Measurements from ENCODE around the gene HSP90B1.

Gene HSP90B1

GRCh38 chr12:103930034-103930786 lies at the start of gene HSP90B1:
Gene HSP90B1 (plus strand): TSS chr12:103930410. CDS start chr12:103930516, 106 bp downstream.
- peak; percentile 100 for DNase-seq

- DNase-seq, result no peak
Observed at GRCh38 chr12:103881261-103881660, 48.9 kb upstream of the HSP90B1 start.

DNA sequence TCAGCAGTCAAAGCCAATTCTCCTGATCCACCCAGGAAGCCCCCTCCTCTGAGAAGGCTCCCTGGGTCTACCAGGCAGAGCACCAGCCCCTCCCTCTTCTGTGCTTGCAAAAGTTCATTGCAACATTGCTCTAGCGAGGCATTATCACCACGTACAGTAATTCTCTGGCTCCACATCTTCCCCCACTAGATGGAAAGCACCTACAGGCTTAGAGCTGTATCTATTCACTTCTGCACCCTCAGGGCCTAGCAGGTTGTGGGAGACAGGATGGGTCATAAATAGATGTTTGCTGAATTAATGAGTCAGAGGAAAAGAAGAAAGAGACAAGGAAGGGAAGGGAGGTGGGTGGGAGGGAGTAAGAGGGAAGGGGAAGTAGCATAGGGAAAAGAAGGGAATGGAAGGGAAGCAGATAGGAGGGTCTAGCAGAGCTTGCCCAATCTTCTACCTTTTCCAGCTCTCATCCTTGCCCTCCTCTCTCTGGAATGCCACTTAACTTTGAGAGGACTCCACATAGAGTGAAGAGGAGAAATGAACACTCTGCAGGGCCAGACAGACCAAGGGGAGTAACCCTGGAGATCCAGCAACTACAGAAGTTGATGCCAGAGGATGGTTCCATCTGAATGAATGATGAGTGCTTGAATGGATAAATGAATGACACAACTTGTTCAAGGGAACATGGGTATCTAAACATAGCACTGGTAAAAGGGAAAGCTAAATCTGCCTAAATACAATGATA lies 47.2 kb upstream of the HSP90B1 start:
- DNase-seq, result no peak

DNA sequence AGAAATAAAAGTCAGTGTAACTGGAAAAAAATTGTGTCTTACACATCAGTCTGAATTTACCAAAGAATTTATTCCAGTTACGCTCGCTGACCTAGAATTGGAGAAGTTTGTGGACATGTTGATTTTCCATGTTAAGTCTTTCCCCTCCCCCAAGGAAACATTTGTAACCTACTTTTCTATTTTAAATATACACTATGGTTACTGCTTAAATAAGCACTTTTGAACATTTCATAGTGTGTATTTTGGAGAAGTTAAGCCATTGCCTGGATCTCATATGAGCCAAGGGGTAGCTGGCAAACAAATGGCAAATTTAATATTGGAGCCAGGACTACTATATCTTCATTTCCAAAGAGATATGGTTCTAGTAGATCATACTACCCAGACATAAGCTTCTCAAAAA lies 46.3 kb upstream of the HSP90B1 start:
- no peak for DNase-seq

DNA sequence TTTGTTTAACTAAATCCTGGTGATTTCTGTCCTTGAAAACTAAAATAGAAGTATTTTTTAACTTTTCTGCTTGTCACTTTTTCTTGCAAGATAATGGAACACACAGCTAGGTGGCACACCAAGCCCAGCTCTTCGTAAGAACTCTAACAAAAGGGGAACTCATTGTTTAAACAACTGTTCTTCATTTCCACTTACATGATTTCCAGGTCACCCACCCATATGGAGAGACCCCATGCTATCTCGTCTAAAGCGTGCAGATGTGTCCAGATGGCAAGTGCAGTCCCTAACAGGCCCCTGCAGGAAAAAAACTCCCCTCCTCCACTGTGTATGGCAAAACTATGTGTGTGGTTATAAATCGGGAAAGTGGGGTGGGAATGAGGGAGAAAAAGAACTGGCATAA lies 45.9 kb upstream of the HSP90B1 start:
- peak; percentile 36 for DNase-seq

- no peak for DNase-seq
Observed at GRCh38 chr12:103886195-103886797, 43.9 kb upstream of the HSP90B1 start.

GRCh38 chr12:103887738-103888137 lies 42.5 kb upstream of the HSP90B1 start:
- no peak for DNase-seq

- no peak for DNase-seq
Observed at GRCh38 chr12:103897316-103897715, 32.9 kb upstream of the HSP90B1 start.

DNA sequence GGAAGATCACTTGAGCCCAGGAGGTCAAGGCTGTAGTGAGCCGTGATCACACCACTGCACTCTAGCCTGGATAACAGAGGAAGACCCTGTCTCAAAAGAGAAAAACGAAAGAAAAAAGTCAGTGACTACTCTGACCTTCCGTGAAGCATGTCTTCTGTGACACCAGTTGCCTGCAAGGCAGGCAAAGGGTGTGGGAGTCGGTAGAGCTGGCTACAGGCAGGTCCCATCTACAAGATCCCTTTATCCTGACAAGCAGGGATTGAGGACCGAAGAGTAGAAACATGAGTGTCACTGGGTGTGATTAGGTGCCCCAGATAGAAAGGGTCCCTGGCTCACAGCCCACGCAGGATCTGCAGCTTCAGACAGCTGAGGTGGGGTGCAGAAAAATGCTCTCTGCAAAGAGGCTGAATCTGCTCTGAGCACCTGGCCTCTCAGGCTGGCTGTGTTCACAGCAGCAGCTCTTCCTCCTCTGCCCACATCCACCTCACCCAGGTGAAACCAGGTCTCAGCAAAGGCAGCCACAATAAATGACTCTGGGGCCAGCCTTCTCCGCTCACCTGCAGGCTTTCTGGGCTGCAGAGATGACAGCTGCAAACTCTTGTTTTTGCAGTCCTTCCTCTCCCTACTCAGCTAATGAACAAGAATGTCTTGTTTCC lies 28.6 kb upstream of the HSP90B1 start:
- DNase-seq, result no peak

- no peak for DNase-seq
Observed at GRCh38 chr12:103903993-103904392, 26.2 kb upstream of the HSP90B1 start.

GRCh38 chr12:103905730-103906349 lies 24.4 kb upstream of the HSP90B1 start:
- no peak for DNase-seq

DNA sequence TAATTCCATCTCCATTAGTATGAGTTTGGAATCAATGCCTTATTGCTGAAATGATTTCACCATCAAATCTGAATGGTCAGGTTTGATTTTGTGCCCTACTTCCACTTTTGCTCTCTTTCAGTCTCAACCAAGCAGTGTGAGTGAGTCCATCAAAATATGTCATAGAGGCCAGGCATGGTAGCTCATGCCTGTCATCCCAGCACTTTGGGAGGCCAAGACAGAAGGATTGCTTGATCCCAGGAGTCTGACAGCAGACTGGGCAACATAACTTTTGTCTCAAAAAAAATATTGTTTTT lies 22.0 kb upstream of the HSP90B1 start:
- DNase-seq, result no peak

DNA sequence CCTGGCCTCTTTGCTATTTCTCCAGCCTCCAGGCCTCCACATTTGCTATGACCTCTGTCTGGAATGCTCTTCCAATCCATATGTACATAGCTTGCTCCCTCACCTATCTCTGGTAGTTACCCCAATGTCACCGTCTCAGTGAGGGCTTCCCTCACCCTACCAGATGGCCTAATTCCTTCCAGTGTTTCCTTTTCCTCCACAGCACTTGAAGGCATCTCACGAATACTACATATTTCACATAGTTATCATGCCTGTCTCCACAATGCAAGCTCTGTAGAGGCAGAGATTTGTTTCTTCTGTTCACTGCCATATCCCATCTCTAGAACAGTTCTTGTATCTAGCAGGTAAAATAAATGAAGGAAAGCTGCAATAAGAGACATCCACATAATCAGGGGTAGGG lies 21.3 kb upstream of the HSP90B1 start:
- no peak for DNase-seq

GRCh38 chr12:103909811-103910210 lies 20.4 kb upstream of the HSP90B1 start:
- no peak for DNase-seq

DNA sequence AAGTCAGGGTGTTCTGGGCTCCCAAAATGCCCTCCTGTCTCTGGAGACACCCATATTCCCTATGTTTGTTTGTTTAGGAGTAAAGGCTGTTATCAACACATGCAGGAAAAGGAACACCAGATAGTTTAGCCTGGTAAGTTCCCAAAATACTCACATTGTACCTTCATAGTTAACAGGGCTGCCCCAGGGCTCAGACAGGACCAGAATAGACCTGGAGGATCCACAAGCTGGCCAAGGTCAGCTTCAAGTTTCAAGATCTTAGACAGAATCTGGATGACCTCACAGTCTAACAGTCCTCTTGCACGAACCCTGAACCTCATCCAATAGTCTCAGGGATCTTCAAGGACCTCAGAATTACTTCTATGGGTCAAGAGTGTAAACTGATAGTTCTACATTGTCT lies 18.1 kb upstream of the HSP90B1 start:
- no peak for DNase-seq

GRCh38 chr12:103913100-103913499 lies 17.1 kb upstream of the HSP90B1 start:
- DNase-seq, result no peak

DNA sequence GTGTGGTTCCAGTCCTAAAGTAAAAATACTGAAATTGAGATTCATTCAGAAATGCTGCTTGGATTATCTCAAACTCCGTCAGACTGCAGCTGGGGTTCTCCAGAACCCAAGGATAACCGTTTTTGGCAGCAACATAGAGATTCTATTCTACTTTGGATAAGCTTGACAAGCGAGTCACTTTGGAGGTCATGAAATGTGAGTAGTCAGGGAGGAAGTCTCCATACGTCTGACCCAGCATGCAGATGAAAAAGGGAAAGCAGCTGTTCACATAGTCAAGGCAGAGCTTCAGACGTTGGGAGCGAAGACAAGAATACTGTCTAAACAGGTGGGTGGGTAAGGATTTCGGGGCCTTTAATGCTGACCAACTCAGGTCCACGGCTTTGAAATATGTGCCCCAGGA lies 14.9 kb upstream of the HSP90B1 start:
- no peak for DNase-seq

- DNase-seq, result no peak
Observed at GRCh38 chr12:103917873-103918272, 12.3 kb upstream of the HSP90B1 start.

GRCh38 chr12:103924761-103925641 lies 5.2 kb upstream of the HSP90B1 start:
- peak; percentile 60 for DNase-seq

GRCh38 chr12:103928682-103929045 lies 1.5 kb upstream of the HSP90B1 start:
- no peak for DNase-seq

GRCh38 chr12:103929046-103929783 lies 995 bp upstream of the HSP90B1 start:
- DNase-seq, result peak; percentile 86

- peak; percentile 95 for DNase-seq
Observed at GRCh38 chr12:103929784-103930033, 501 bp upstream of the HSP90B1 start.
